Endothelial cell of umbilical vein (primary cell): ENCODE results near the gene HK3. TPM values are rescaled to one million over a fixed set of nuclear protein-coding genes. Genes with fewer than 3 reads are reported as not detected.

Source experiments
- BruUV-seq: library from RNA; stranded (reverse); fragments of 400-500 nt; replicated peaks from 2 replicates; lab custom pipeline; 2021; lab: Mats Ljungman, UMichigan
- CTCF ChIA-PET: fragments of 300-600, 350-600 bp; sonication (Branson Sonifier 250); formaldehyde crosslinking; loops from one replicate; lab custom pipeline; 2021; ENCODE audit warnings: antibody characterized with exemption, inconsistent platforms; lab: Charles Lee
- POLR2A ChIA-PET: fragments of 300-600, 350-600 bp; sonication (Branson Sonifier 250); formaldehyde crosslinking; loops from one replicate; lab custom pipeline; 2021; ENCODE audit warnings: antibody characterized with exemption, inconsistent platforms; lab: Charles Lee
- DNase-seq: peaks from one replicate; pipeline ENCODE4 v3.0.0-alpha.2; 2011; ENCODE audit warnings: low read depth, low spot score
- FAIRE-seq: peaks from 2 replicates; lab custom pipeline; 2011; peaks lifted over from hg19 to GRCh38; lab: Jason Lieb, UNC
- H2AFZ ChIP-seq: 2 replicates; pipeline ENCODE4 v1.6.0; 2012; ENCODE audit warnings: low read depth, low read length, control low read depth, inconsistent platforms
- H3K27ac ChIP-seq: 2 replicates; pipeline ENCODE4 v1.5.1; 2011; ENCODE audit warnings: low read depth, mild to moderate bottlenecking, control low read depth, low read length, moderate library complexity; ENCODE audit not compliant: insufficient read depth
- H3K27me3 ChIP-seq, 2 experiments: 2 replicates each; pipeline versions ENCODE4 v1.6.0 to v1.6.1; 2011; ENCODE audit warnings: low read length in 2 of 2, mixed read lengths in 1 of 2; ENCODE audit not compliant: control insufficient read depth in 2 of 2, insufficient read depth in 2 of 2
- H3K36me3 ChIP-seq, 2 experiments: 2 replicates in 1 of 2; 3 replicates in 1 of 2; pipeline ENCODE4 v1.5.1; 2011; ENCODE audit warnings: low read length in 2 of 2, mild to moderate bottlenecking in 1 of 2, moderate library complexity in 1 of 2; ENCODE audit not compliant: control insufficient read depth in 2 of 2, insufficient read depth in 2 of 2; ENCODE audit errors: extremely low read depth in 1 of 2
- H3K4me1 ChIP-seq: 3 replicates; pipeline ENCODE4 v1.5.1; 2011; ENCODE audit warnings: mild to moderate bottlenecking, low read length; ENCODE audit not compliant: control insufficient read depth, insufficient read depth; ENCODE audit errors: extremely low read depth
- H3K4me2 ChIP-seq: 2 replicates; pipeline ENCODE4 v1.6.1; 2011; ENCODE audit warnings: low read length, control low read depth, mixed read lengths; ENCODE audit not compliant: insufficient read depth
- H3K4me3 ChIP-seq, 3 experiments: fragments of 200-600 bp in 1 of 3; sonication (generic), shearing (Covaris generic) in 1 of 3; replicated peaks in 1 of 3; 2 replicates each; pipeline ENCODE4 v1.5.1; 2011 to 2016; ENCODE audit warnings: control low read depth in 3 of 3, low read length in 3 of 3, mild to moderate bottlenecking in 2 of 3, inconsistent platforms in 1 of 3, low read depth in 1 of 3, moderate library complexity in 1 of 3; ENCODE audit not compliant: insufficient read depth in 1 of 3
- H3K79me2 ChIP-seq: 2 replicates; pipeline ENCODE4 v1.6.0; 2012; ENCODE audit warnings: low read length, inconsistent platforms; ENCODE audit not compliant: control insufficient read depth, insufficient read depth
- H3K9ac ChIP-seq: replicated peaks from 2 replicates; pipeline ENCODE3; 2011; ENCODE audit warnings: low read length, control low read depth; ENCODE audit not compliant: insufficient read depth; ENCODE audit errors: extremely low read depth
- H3K9me1 ChIP-seq: replicated peaks from 3 replicates; pipeline ENCODE4 v1.6.0; 2011; ENCODE audit warnings: mild to moderate bottlenecking, low read length; ENCODE audit not compliant: control insufficient read depth, insufficient read depth; ENCODE audit errors: extremely low read depth
- H3K9me3 ChIP-seq: replicated peaks from 2 replicates; pipeline ENCODE4 v1.5.1; 2012; ENCODE audit warnings: low read length, inconsistent platforms; ENCODE audit not compliant: control insufficient read depth, insufficient read depth
- H4K20me1 ChIP-seq: replicated peaks from 2 replicates; pipeline ENCODE3; 2011; ENCODE audit warnings: mild to moderate bottlenecking, low read length; ENCODE audit not compliant: control insufficient read depth, insufficient read depth; ENCODE audit errors: extremely low read depth
- EZH2 ChIP-seq: IDR thresholded peaks from 2 replicates; pipeline ENCODE4 v1.6.1; 2012; ENCODE audit warnings: borderline replicate concordance, low read depth, mild to moderate bottlenecking, moderate library complexity, low read length, inconsistent platforms; ENCODE audit not compliant: severe bottlenecking
- FOS ChIP-seq: IDR thresholded peaks from 2 replicates; pipeline ENCODE4 v1.6.1; 2011; ENCODE audit warnings: mild to moderate bottlenecking, low read length, moderate library complexity, borderline replicate concordance; ENCODE audit not compliant: insufficient read depth
- JUN ChIP-seq: IDR thresholded peaks from 2 replicates; pipeline ENCODE4 v1.6.1; 2011; ENCODE audit warnings: borderline replicate concordance, low read depth; ENCODE audit not compliant: insufficient read length, insufficient read depth
- MYC ChIP-seq: IDR thresholded peaks from one replicate; pipeline ENCODE4 v1.6.1; 2011; ENCODE audit warnings: mild to moderate bottlenecking, low read depth, low read length
- POLR2A ChIP-seq: IDR thresholded peaks from 2 replicates; pipeline ENCODE4 v1.6.1; 2012; ENCODE audit warnings: low read depth, mild to moderate bottlenecking, control low read depth, low read length
- dilution Hi-C: fragments of 300-500 bp; cut with MboI; formaldehyde crosslinking; loops from one replicate; pipeline ENCODE4 v1.15.0; 2019; ENCODE audit warnings: low sequenced_read_pairs; ENCODE audit not compliant: extremely low pct_ligation_motif_present
- intact Hi-C: fragments of 100-400 bp; cut with micrococcal nuclease; formaldehyde crosslinking; loops from one replicate; pipeline ENCODE4 v1.10.0; 2022
- polyA plus RNA-seq, 4 experiments: library from polyadenylated mRNA; depleted of rRNA in 3 of 4; stranded (reverse) in 3 of 4; unstranded in 1 of 4; fragments of >200 nt; gene quantifications; 2 replicates each; pipeline versions ENCODE4 v1.2.1 to v1.2.3, GENCODE V29; 2011 to 2012; ENCODE audit warnings: missing spikeins in 1 of 4
- total RNA-seq: library from RNA; stranded (reverse); gene quantifications from 2 replicates; pipeline ENCODE4 v1.2.3, GENCODE V29; 2021
- TF ChIP-seq, protein P1 (sequence below), 2 donors: IDR thresholded peaks; 1 replicate in 1 of 2; 2 replicates in 1 of 2; pipeline ENCODE4 v1.5.1; 2011; ENCODE audit warnings: low read length in 2 of 2, mild to moderate bottlenecking in 2 of 2, moderate library complexity in 2 of 2, control low read depth in 1 of 2, inconsistent platforms in 1 of 2, low read depth in 1 of 2; ENCODE audit not compliant: insufficient read depth in 1 of 2; ENCODE audit errors: extremely low read depth in 1 of 2

Gene HK3
- total and polyA plus RNA-seq, 2 donors (not counting 3 experiments of a cell fraction or from before 2014, with no cell fraction given): not detected

GRCh38 chr5:176864755-176865154, 34.4 kb downstream of the HK3 start:
- H3K9ac ChIP-seq: no peak overlapping the region
- intact Hi-C loops (no loop called here), dilution Hi-C loops (no loop called here)
- no peaks in the 10 kb centered on the region for H3K4me1 ChIP-seq
- BruUV-seq: no TSS peak
- H3K27ac ChIP-seq: no peak overlapping the region
- no peaks in the 10 kb centered on the region for H4K20me1 ChIP-seq
- H3K4me2 ChIP-seq: no peak overlapping the region
- POLR2A ChIA-PET: no interaction called here
- FAIRE-seq: no peak
- no peaks in the 10 kb centered on the region for H3K36me3 ChIP-seq
- H3K9me1 ChIP-seq: no peaks in the 10 kb centered on the region
- no peak for DNase-seq
- TF ChIP-seq, protein P1, sequence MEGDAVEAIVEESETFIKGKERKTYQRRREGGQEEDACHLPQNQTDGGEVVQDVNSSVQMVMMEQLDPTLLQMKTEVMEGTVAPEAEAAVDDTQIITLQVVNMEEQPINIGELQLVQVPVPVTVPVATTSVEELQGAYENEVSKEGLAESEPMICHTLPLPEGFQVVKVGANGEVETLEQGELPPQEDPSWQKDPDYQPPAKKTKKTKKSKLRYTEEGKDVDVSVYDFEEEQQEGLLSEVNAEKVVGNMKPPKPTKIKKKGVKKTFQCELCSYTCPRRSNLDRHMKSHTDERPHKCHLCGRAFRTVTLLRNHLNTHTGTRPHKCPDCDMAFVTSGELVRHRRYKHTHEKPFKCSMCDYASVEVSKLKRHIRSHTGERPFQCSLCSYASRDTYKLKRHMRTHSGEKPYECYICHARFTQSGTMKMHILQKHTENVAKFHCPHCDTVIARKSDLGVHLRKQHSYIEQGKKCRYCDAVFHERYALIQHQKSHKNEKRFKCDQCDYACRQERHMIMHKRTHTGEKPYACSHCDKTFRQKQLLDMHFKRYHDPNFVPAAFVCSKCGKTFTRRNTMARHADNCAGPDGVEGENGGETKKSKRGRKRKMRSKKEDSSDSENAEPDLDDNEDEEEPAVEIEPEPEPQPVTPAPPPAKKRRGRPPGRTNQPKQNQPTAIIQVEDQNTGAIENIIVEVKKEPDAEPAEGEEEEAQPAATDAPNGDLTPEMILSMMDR (IDR thresholded peaks at IDR 0.05; ENCODE audit: extremely low read depth in 1 of 2, insufficient read depth in 1 of 2, low read depth in 1 of 2, low read length in 2 of 2): no peak
- TF ChIP-seq EZH2 (no peak), JUN (no peak), FOS (no peak)
- CTCF ChIA-PET: interaction anchor here (1.8 kb wide), 1 partner anchor 204 kb away, joined by 4 read pairs; no protein-coding TSS in a partner anchor
- no peaks in the 10 kb centered on the region for H3K79me2 ChIP-seq
- no peak overlapping the region for H3K4me3 ChIP-seq
- H3K9me3 ChIP-seq: no peaks in the 10 kb centered on the region
- peaks cover 5 to 11% of the 10 kb centered on the region in 2 experiments for H3K27me3 ChIP-seq
- H2AFZ ChIP-seq: no peak overlapping the region

GRCh38 chr5:176863765-176864098, 35.4 kb downstream of the HK3 start:
- H3K9me1 ChIP-seq: no peaks in the 10 kb centered on the region
- TF ChIP-seq FOS (no peak), MYC (no peak), POLR2A (no peak)
- TF ChIP-seq, protein P1 (IDR thresholded peaks at IDR 0.05; ENCODE audit: extremely low read depth in 1 of 2, insufficient read depth in 1 of 2, low read depth in 1 of 2, low read length in 2 of 2): no peak
- no peak overlapping the region for H3K27ac ChIP-seq
- H2AFZ ChIP-seq: no peak overlapping the region
- no peaks in the 10 kb centered on the region for H3K36me3 ChIP-seq
- DNase-seq (no peak), FAIRE-seq (no peak)
- H3K79me2 ChIP-seq: no peaks in the 10 kb centered on the region
- H3K4me3 ChIP-seq: no peak overlapping the region
- peaks cover 5 to 11% of the 10 kb centered on the region in 2 experiments for H3K27me3 ChIP-seq
- no peaks in the 10 kb centered on the region for H3K4me1 ChIP-seq
- H3K9me3 ChIP-seq: no peaks in the 10 kb centered on the region
- intact Hi-C loops (no loop called here), dilution Hi-C loops (no loop called here)
- BruUV-seq: no TSS peak
- CTCF ChIA-PET: no interaction called here
- no peaks in the 10 kb centered on the region for H4K20me1 ChIP-seq
- no peak overlapping the region for H3K4me2 ChIP-seq
- POLR2A ChIA-PET: no interaction called here
- H3K9ac ChIP-seq: no peak overlapping the region
